GM19438 (cell line): Measurements from ENCODE around the gene SIGMAR1.

Experiments used
- ATAC-seq: cut with Tn5 transposase; IDR thresholded peaks from one replicate; pipeline ENCODE4 v1.9.1; 2021; ENCODE audit warnings: low read depth; ENCODE audit not compliant: unreplicated experiment

Gene SIGMAR1

GRCh38 chr9:34637356-34638137 lies at the start of gene SIGMAR1:
Gene SIGMAR1, minus strand, starts transcription at chr9:34637787. Its CDS starts 90 bp downstream, at chr9:34637697.
- ATAC-seq, result peak; percentile 86

GRCh38 chr9:34686732-34687131 lies 49.1 kb upstream of the SIGMAR1 start:
- no peak for ATAC-seq

- ATAC-seq, result no peak
Observed at GRCh38 chr9:34686231-34686630, 48.6 kb upstream of the SIGMAR1 start.

- ATAC-seq, result no peak
Observed at GRCh38 chr9:34685591-34685990, 48.0 kb upstream of the SIGMAR1 start.

GRCh38 chr9:34684816-34685215 lies 47.2 kb upstream of the SIGMAR1 start:
- no peak for ATAC-seq

- ATAC-seq, result no peak
Observed at GRCh38 chr9:34684145-34684544, 46.6 kb upstream of the SIGMAR1 start.

GRCh38 chr9:34675869-34676268 lies 38.3 kb upstream of the SIGMAR1 start:
- ATAC-seq, result no peak

- no peak for ATAC-seq
Observed at GRCh38 chr9:34675048-34675714, 37.6 kb upstream of the SIGMAR1 start.

- no peak for ATAC-seq
Observed at GRCh38 chr9:34674440-34674839, 36.9 kb upstream of the SIGMAR1 start.

- no peak for ATAC-seq
Observed at GRCh38 chr9:34671307-34671706, 33.7 kb upstream of the SIGMAR1 start.

- ATAC-seq, result no peak
Observed at GRCh38 chr9:34669809-34670562, 32.4 kb upstream of the SIGMAR1 start.

GRCh38 chr9:34665381-34666250 lies 28.0 kb upstream of the SIGMAR1 start:
- peak; percentile 73 for ATAC-seq

GRCh38 chr9:34665067-34665380 lies 27.4 kb upstream of the SIGMAR1 start:
- ATAC-seq, result peak; percentile 29

GRCh38 chr9:34664281-34665066 lies 26.9 kb upstream of the SIGMAR1 start:
- ATAC-seq, result no peak

- ATAC-seq, result no peak
Observed at GRCh38 chr9:34663303-34663605, 25.7 kb upstream of the SIGMAR1 start.

GRCh38 chr9:34662526-34663302 lies 25.1 kb upstream of the SIGMAR1 start, which contains the start of gene CCL27:
Gene CCL27, minus strand, starts transcription at chr9:34662657. Its CDS starts 24 bp downstream, at chr9:34662633.
- ATAC-seq, result no peak

- no peak for ATAC-seq
Observed at GRCh38 chr9:34659592-34660253, 22.1 kb upstream of the SIGMAR1 start.

- ATAC-seq, result no peak
Observed at GRCh38 chr9:34658461-34658860, 20.9 kb upstream of the SIGMAR1 start.

- no peak for ATAC-seq
Observed at GRCh38 chr9:34656992-34657391, 19.4 kb upstream of the SIGMAR1 start.
